Tibial nerve (tissue), 4 donors: Measurements from ENCODE around the gene NEDD4L. TPM values are rescaled to one million over a fixed set of nuclear protein-coding genes. Genes with fewer than 3 reads are reported as not detected.

Experiments
- DNase-seq, 2 donors: peaks; one replicate each; pipeline ENCODE4 v3.0.0-alpha.2; 2019; ENCODE audit warnings: low spot score in 2 of 2
- H3K27ac ChIP-seq, 4 donors: fragments of 200-600 bp; sonication (generic) in 3 of 4; one replicate each; pipeline ENCODE4 v1.5.1; 2017 to 2019; ENCODE audit warnings: mild to moderate bottlenecking in 1 of 4
- H3K27me3 ChIP-seq, 2 donors: fragments of 200-600 bp; sonication (generic) in 1 of 2; one replicate each; pipeline versions ENCODE4 v1.5.1 to v1.6.0; 2017 to 2019
- H3K36me3 ChIP-seq, 3 donors: fragments of 200-600 bp; sonication (generic); one replicate each; pipeline ENCODE4 v1.5.1; 2018 to 2019
- H3K4me1 ChIP-seq, 4 donors: fragments of 200-600 bp; sonication (generic) in 3 of 4; one replicate each; pipeline ENCODE4 v1.5.1; 2017 to 2019
- H3K4me3 ChIP-seq, 4 donors: fragments of 200-600 bp; sonication (generic) in 3 of 4; one replicate each; pipeline ENCODE4 v1.5.1; 2017 to 2019; ENCODE audit warnings: mild to moderate bottlenecking in 1 of 4, moderate library complexity in 1 of 4
- H3K9me3 ChIP-seq, 4 donors: fragments of 200-600 bp; sonication (generic) in 3 of 4; one replicate each; pipeline ENCODE4 v1.5.1; 2017 to 2019
- EP300 ChIP-seq, 2 donors: sonication (generic); formaldehyde crosslinking; IDR thresholded peaks; one replicate each; pipeline ENCODE4 v1.6.1; 2017; ENCODE audit warnings: antibody characterized with exemption in 2 of 2, mild to moderate bottlenecking in 1 of 2
- POLR2A ChIP-seq, 2 donors: fragments of 450-650 bp; IDR thresholded peaks; one replicate each; pipeline ENCODE4 v1.6.1; 2017; ENCODE audit warnings: antibody characterized with exemption in 2 of 2, mild to moderate bottlenecking in 2 of 2, moderate library complexity in 2 of 2
- WGBS, 2 donors: methylation state at CpG; one replicate each; pipeline ENCODE4 v1.1.5; 2018; 5-methylcytosine and 5-hydroxymethylcytosine counted together
- total RNA-seq, 4 donors: library from RNA; depleted of rRNA; stranded (reverse); fragments of >200 nt; gene quantifications; one replicate each; pipeline ENCODE4 v1.1.0, GENCODE V29; 2016
- TF ChIP-seq, protein P1 (sequence below), 5 experiments: fragments of 200-600 bp in 3 of 5; fragments of 450-650 bp in 2 of 5; sonication (generic) in 3 of 5; IDR thresholded peaks; one replicate each; pipeline ENCODE4 v1.5.1; 2016 to 2019; ENCODE audit warnings: antibody characterized with exemption in 5 of 5, mild to moderate bottlenecking in 3 of 5, moderate library complexity in 2 of 5

Gene NEDD4L
- total RNA-seq, 4 donors from 2014 or later, result 15.3 to 59.9 (median 26.8) TPM

DNA sequence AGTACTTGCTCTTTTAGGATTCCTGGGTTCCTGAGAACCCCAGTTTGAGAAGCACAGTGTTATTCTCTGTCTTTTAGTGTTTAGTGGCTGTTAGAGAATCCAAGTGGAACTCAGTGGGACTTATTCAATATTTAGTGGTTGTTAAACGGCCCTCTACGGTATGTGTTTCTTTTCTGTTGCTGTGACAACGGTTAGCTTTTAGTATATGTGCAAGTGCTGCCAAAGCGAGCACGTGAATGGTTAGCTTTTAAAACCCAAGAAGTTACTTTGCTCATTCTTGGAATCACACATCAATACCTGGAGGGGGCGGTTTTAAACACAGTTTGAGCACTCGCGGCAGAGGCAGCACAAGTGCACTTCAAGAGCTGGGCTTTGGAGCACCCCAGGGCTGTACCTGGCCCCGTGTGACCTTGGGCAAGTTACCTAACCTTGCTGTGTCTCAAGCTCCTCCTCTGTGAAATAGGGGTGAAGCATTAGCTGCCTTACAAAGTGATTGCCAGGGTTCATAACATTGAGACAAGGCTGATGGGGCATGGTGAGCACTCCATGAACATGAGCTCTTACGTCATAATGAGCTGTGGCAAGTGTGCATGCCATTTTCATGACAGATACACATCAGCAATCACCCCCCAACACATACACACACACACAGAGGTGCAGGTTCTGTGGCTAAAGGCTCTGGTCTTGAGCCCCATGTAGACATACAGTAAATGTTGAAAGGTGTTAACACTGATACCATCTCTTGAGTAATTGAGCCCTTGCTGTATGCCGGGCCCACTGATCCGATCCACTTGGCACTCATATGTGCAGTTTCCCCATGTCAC, 350.8 kb downstream of the NEDD4L start:
- no peak for DNase-seq
- peaks cover 0 to 4% (median 0%) of the 10 kb centered on the region in 3 donors for H3K36me3 ChIP-seq
- H3K27ac ChIP-seq, result no peak overlapping the region
- peaks cover 0 to 23% (median 0%) of the 10 kb centered on the region in 4 donors for H3K4me1 ChIP-seq
- TF ChIP-seq EP300 (IDR thresholded peaks at IDR 0.05) (no peak), POLR2A (IDR thresholded peaks at IDR 0.05) (no peak)
- TF ChIP-seq, protein P1, sequence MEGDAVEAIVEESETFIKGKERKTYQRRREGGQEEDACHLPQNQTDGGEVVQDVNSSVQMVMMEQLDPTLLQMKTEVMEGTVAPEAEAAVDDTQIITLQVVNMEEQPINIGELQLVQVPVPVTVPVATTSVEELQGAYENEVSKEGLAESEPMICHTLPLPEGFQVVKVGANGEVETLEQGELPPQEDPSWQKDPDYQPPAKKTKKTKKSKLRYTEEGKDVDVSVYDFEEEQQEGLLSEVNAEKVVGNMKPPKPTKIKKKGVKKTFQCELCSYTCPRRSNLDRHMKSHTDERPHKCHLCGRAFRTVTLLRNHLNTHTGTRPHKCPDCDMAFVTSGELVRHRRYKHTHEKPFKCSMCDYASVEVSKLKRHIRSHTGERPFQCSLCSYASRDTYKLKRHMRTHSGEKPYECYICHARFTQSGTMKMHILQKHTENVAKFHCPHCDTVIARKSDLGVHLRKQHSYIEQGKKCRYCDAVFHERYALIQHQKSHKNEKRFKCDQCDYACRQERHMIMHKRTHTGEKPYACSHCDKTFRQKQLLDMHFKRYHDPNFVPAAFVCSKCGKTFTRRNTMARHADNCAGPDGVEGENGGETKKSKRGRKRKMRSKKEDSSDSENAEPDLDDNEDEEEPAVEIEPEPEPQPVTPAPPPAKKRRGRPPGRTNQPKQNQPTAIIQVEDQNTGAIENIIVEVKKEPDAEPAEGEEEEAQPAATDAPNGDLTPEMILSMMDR (IDR thresholded peaks at IDR 0.05), result no peak
- H3K4me3 ChIP-seq, result no peak overlapping the region
- 92 to 94% methylated on average over 12 of the region's 12 CpGs for WGBS, 2 donors
- no peaks in the 10 kb centered on the region for H3K27me3 ChIP-seq
- H3K9me3 ChIP-seq, result no peaks in the 10 kb centered on the region

DNA sequence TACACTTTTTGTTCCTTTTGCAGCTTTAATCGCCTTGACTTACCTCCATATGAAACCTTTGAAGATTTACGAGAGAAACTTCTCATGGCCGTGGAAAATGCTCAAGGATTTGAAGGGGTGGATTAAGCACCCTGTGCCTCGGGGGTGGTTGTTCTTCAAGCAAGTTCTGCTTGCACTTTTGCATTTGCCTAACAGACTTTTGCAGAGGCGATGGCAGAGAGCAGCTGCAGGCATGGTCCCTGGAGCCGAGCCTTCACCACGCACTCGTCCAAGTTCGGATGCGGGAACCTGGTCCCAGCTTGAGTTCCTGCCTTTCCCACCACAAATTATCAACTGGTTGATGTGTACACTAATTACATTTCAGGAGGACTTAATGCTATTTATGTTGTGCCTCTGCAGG, 352.1 kb downstream of the NEDD4L start:
- 88 to 96% methylated on average over 10 of the region's 10 CpGs for WGBS, 2 donors
- no peaks in the 10 kb centered on the region for H3K27me3 ChIP-seq
- H3K27ac ChIP-seq, result no peak overlapping the region
- no peaks in the 10 kb centered on the region for H3K9me3 ChIP-seq
- H3K4me1 ChIP-seq, result peaks cover 0 to 21% (median 0%) of the 10 kb centered on the region in 4 donors
- no peak overlapping the region for H3K4me3 ChIP-seq
- TF ChIP-seq, protein P1 (IDR thresholded peaks at IDR 0.05), result no peak
- TF ChIP-seq POLR2A (IDR thresholded peaks at IDR 0.05) (no peak), EP300 (IDR thresholded peaks at IDR 0.05) (no peak)
- DNase-seq, result no peak
- no peaks in the 10 kb centered on the region for H3K36me3 ChIP-seq

DNA sequence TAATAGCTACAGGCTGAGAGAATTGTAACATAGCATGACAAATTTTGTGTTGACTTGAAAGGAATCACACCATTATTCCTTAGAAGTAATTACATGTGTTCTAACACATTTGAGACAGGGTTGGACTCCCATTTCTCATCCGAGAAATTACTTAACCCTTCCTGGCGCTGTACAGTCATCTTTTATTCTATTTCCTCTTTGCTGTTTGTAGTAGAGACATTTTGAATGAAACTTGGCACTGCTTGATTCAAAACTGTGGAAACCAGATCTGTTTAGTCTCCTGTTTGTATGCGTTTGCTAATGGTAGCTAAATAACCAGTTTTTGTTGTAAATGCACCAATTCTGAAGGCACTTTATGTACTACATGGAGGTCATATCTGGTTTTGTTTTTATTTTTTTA, 352.9 kb downstream of the NEDD4L start:
- no peaks in the 10 kb centered on the region for H3K27me3 ChIP-seq
- H3K4me1 ChIP-seq, result peaks cover 0 to 13% (median 0%) of the 10 kb centered on the region in 4 donors
- DNase-seq, result no peak
- no peak overlapping the region for H3K4me3 ChIP-seq
- H3K36me3 ChIP-seq, result no peaks in the 10 kb centered on the region
- no peaks in the 10 kb centered on the region for H3K9me3 ChIP-seq
- TF ChIP-seq, protein P1 (IDR thresholded peaks at IDR 0.05), result no peak
- TF ChIP-seq POLR2A (IDR thresholded peaks at IDR 0.05) (no peak), EP300 (IDR thresholded peaks at IDR 0.05) (no peak)
- H3K27ac ChIP-seq, result no peak overlapping the region
- WGBS, 2 donors, result 84% methylated on average over 3 of the region's 3 CpGs

DNA sequence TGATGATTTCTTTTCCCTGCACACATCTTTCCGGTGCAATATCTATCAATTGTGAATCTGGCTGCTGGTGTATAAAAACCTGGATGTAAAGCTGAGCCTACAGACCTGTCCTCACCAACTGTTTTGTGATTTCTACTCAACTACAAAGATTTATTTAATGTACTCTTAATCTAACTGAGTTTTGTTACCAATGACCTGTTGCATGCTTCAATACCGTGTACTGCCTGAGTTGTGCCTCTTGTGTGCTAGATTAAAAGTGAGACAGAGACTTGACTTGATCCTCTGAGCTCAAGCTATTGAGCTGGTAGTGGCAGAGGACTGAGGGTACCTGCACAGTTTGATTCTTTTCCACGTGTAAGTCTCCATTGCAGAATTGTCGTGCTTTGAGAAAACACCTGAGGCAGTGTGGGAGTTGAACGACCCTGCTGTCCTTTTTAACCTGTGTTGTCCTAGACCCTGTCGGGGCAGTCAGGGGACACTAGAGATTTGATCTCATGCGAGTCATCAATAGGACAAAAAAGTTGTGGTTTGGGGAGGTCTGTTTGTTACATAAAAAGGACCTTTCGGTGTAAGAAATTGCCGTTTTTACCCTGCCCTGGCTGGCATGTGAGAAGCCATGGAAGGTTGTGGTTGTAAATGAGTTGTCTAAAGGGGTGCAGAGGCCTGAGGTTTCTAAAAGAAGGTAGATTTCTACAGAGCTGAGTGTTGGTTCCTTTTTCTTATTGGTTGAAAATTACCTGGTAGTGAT, 353.5 kb downstream of the NEDD4L start:
- WGBS, 2 donors, result 88 to 90% methylated on average over 9 of the region's 9 CpGs
- no peak overlapping the region for H3K27ac ChIP-seq
- H3K27me3 ChIP-seq, result no peaks in the 10 kb centered on the region
- no peaks in the 10 kb centered on the region for H3K36me3 ChIP-seq
- TF ChIP-seq POLR2A (IDR thresholded peaks at IDR 0.05) (no peak), EP300 (IDR thresholded peaks at IDR 0.05) (no peak)
- TF ChIP-seq, protein P1 (IDR thresholded peaks at IDR 0.05), result no peak
- no peak for DNase-seq
- no peaks in the 10 kb centered on the region for H3K9me3 ChIP-seq
- no peak overlapping the region for H3K4me3 ChIP-seq
- peaks cover 0 to 13% (median 0%) of the 10 kb centered on the region in 4 donors for H3K4me1 ChIP-seq
